Measurements from ENCODE around the gene VPS26A.

Gene VPS26A

DNA sequence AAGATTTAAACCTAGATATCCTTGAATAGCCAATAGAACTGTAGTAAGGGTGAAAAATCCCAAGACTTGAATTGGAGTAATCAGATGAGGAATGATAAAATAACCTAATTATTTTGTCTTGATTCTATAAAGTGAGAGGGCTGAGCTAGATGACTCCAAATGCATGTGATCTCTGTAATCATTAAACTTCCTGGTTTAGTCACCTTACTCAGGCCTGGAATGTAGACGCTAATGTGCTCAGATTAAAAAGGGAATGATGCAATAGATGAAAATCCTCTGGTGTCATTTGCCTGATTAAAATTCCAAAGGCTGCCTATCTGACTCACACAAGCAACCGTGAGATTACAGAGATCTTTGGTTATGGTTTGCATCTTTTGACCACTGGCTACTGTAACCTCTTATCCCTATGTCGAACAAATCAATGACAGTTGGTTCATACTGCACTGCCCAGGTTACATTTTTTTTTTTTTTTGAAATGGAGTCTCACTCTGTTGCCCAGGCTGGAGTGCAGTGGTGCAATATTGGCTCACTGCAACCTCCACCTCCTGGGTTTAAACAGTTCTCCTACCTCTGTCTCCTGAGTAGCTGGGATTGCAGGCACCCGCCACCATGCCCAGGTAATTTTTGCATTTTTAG, 93.3 kb downstream of the VPS26A start (continued):
- TF ChIP-seq, protein P1, sequence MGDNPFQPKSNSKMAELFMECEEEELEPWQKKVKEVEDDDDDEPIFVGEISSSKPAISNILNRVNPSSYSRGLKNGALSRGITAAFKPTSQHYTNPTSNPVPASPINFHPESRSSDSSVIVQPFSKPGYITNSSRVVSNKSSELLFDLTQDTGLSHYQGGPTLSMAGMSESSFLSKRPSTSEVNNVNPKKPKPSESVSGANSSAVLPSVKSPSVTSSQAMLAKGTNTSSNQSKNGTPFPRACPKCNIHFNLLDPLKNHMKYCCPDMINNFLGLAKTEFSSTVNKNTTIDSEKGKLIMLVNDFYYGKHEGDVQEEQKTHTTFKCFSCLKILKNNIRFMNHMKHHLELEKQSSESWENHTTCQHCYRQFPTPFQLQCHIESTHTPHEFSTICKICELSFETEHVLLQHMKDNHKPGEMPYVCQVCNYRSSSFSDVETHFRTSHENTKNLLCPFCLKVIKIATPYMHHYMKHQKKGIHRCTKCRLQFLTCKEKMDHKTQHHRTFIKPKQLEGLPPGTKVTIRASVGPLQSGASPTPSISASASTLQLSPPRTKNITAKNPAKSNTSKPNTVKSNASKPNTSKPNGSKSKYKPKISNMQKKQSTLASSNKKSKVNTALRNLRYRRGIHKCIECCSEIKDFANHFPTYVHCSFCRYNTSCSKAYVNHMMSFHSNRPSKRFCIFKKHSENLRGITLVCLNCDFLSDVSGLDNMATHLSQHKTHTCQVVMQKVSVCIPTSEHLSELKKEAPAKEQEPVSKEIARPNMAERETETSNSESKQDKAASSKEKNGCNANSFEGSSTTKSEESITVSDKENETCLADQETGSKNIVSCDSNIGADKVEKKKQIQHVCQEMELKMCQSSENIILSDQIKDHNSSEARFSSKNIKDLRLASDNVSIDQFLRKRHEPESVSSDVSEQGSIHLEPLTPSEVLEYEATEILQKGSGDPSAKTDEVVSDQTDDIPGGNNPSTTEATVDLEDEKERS (tag by site-specific recombination; IDR thresholded peaks at IDR 0.05): no peak
- TF ChIP-seq KLF8 (tag by site-specific recombination; IDR thresholded peaks at IDR 0.05) (peak; percentile 84), ZNF169 (tag by site-specific recombination; IDR thresholded peaks at IDR 0.05) (no peak), ZNF416 (tag by site-specific recombination; IDR thresholded peaks at IDR 0.05) (no peak), ZNF561 (tag by site-specific recombination; IDR thresholded peaks at IDR 0.05; ENCODE audit: borderline replicate concordance) (no peak), MYNN (tag by site-specific recombination; IDR thresholded peaks at IDR 0.05; ENCODE audit: borderline replicate concordance) (no peak), ZSCAN16 (tag by site-specific recombination; IDR thresholded peaks at IDR 0.05) (no peak), ZNF792 (tag by site-specific recombination; IDR thresholded peaks at IDR 0.05) (no peak), GFI1B (tag by site-specific recombination; IDR thresholded peaks at IDR 0.05) (peak; percentile 19; the same call in 1 of the 2 replicates), GLIS2 (tag by site-specific recombination; IDR thresholded peaks at IDR 0.05) (no peak), ZNF426 (tag by site-specific recombination; IDR thresholded peaks at IDR 0.05) (no peak), KLF1 (tag by site-specific recombination; IDR thresholded peaks at IDR 0.05) (no peak)
- TF ChIP-seq, protein P2, sequence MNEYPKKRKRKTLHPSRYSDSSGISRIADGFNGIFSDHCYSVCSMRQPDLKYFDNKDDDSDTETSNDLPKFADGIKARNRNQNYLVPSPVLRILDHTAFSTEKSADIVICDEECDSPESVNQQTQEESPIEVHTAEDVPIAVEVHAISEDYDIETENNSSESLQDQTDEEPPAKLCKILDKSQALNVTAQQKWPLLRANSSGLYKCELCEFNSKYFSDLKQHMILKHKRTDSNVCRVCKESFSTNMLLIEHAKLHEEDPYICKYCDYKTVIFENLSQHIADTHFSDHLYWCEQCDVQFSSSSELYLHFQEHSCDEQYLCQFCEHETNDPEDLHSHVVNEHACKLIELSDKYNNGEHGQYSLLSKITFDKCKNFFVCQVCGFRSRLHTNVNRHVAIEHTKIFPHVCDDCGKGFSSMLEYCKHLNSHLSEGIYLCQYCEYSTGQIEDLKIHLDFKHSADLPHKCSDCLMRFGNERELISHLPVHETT (tag by site-specific recombination; IDR thresholded peaks at IDR 0.05): peak; percentile 94
- TF ChIP-seq, protein P3, sequence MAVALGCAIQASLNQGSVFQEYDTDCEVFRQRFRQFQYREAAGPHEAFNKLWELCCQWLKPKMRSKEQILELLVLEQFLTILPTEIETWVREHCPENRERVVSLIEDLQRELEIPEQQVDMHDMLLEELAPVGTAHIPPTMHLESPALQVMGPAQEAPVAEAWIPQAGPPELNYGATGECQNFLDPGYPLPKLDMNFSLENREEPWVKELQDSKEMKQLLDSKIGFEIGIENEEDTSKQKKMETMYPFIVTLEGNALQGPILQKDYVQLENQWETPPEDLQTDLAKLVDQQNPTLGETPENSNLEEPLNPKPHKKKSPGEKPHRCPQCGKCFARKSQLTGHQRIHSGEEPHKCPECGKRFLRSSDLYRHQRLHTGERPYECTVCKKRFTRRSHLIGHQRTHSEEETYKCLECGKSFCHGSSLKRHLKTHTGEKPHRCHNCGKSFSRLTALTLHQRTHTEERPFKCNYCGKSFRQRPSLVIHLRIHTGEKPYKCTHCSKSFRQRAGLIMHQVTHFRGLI (tag by site-specific recombination; IDR thresholded peaks at IDR 0.05): no peak

DNA sequence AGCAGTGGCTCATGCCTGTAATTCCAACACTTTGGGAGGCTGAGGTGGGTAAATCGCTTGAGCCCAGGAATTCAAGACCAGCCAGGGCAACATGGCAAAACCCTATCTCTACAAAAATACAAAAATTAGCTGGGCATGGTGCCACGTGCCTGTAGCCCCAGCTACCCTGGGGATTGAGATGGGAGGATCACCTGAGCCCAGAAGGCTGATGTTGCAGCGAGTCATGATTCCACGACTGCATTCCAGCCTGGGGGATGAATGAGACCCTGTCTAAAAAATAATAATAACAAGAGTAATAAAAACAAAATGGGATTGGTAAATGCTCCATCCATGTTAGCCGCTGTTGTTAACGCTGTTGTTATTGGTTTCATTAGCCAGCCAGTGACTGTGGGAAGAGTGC, 94.9 kb downstream of the VPS26A start:
- Histone ChIP-seq H3K4me1 (ENCODE audit: control insufficient read depth, insufficient read depth, low read length) (0 out of 2 replicates have a peak, but pooled peaks cover 4% of the 10 kb centered on the region), H3K27ac (ENCODE audit: extremely low read depth, low read depth, low read length) (no peak overlapping the region), H3K9me3 (ENCODE audit: control insufficient read depth, insufficient read depth, low read depth, low read length) (no peaks in the 10 kb centered on the region), H3K36me3 (ENCODE audit: control insufficient read depth in 2 of 2, insufficient read depth in 1 of 2, low read length in 2 of 2) (no peaks in the 10 kb centered on the region), H3K4me3 (ENCODE audit: low read depth, low read length) (no peak overlapping the region)
- ChIA-PET POLR2A (no interaction called here), CTCF (no interaction called here)
- TF ChIP-seq MEIS1 (CRISPR knock-in tag; IDR thresholded peaks at IDR 0.05; ENCODE audit: borderline replicate concordance): no peak
- 0 out of 2 replicates have a peak, but pooled peaks have one; percentile 9 for TF ChIP-seq ZNF335 (tag by site-specific recombination; conservative IDR thresholded peaks at IDR 0.05)

DNA sequence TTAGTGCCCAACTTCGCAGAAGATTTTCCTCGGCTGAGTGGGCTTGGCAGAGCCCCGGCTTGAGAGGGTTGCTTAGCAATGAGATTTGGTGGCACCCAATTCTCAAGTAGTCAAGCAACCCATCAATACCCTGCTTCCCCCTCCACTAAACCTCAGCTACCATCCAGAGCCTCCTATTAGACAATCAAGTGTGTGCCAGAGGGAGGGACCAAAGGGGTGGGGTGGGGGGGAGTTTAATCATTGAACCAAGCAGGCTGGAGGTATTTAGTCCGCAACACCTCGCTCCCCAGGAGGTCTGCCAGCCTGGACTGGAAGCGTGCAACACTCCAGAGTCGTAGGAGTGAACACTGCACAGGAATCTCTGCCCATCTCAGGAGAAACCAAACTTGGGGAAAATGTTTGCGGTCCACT, 96.1 kb downstream of the VPS26A start, which contains the start of gene HKDC1:
TSS of gene HKDC1 (plus strand) at position 292 of the 411 bp plus-strand sequence. CDS start at position 396, 104 bp downstream.
- TF ChIP-seq ZNF302 (tag by site-specific recombination; IDR thresholded peaks at IDR 0.05; ENCODE audit: low read depth): no peak
- TF ChIP-seq, protein P4, sequence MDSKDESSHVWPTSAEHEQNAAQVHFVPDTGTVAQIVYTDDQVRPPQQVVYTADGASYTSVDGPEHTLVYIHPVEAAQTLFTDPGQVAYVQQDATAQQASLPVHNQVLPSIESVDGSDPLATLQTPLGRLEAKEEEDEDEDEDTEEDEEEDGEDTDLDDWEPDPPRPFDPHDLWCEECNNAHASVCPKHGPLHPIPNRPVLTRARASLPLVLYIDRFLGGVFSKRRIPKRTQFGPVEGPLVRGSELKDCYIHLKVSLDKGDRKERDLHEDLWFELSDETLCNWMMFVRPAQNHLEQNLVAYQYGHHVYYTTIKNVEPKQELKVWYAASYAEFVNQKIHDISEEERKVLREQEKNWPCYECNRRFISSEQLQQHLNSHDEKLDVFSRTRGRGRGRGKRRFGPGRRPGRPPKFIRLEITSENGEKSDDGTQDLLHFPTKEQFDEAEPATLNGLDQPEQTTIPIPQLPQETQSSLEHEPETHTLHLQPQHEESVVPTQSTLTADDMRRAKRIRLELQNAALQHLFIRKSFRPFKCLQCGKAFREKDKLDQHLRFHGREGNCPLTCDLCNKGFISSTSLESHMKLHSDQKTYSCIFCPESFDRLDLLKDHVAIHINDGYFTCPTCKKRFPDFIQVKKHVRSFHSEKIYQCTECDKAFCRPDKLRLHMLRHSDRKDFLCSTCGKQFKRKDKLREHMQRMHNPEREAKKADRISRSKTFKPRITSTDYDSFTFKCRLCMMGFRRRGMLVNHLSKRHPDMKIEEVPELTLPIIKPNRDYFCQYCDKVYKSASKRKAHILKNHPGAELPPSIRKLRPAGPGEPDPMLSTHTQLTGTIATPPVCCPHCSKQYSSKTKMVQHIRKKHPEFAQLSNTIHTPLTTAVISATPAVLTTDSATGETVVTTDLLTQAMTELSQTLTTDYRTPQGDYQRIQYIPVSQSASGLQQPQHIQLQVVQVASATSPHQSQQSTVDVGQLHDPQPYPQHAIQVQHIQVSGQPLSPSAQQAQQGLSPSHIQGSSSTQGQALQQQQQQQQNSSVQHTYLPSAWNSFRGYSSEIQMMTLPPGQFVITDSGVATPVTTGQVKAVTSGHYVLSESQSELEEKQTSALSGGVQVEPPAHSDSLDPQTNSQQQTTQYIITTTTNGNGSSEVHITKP (tag by site-specific recombination; IDR thresholded peaks at IDR 0.05): 0 out of 2 replicates have a peak, but pooled peaks have one; percentile 20
- ChIA-PET POLR2A (no interaction called here), CTCF (interaction anchor here (0.6 to 1.3 kb wide), 3 partner anchors 14 to 188 kb away, joined by 3 to 4 read pairs (median 3); no protein-coding TSS in a partner anchor)
- H3K4me1 ChIP-seq (ENCODE audit: control insufficient read depth, insufficient read depth, low read length): no peaks in the 10 kb centered on the region
- H3K4me3 ChIP-seq (ENCODE audit: low read depth, low read length): no peak within 1 kb of the TSS
- H3K9me3 ChIP-seq (ENCODE audit: control insufficient read depth, insufficient read depth, low read depth, low read length): no peaks in the 10 kb centered on the region
- H3K36me3 ChIP-seq (ENCODE audit: control insufficient read depth in 2 of 2, insufficient read depth in 1 of 2, low read length in 2 of 2): no peaks in the 10 kb centered on the region
- no peak within 1 kb of the TSS for H3K27ac ChIP-seq (ENCODE audit: extremely low read depth, low read depth, low read length)
